Measurements from ENCODE around the gene KIAA1671.

Gene KIAA1671

DNA sequence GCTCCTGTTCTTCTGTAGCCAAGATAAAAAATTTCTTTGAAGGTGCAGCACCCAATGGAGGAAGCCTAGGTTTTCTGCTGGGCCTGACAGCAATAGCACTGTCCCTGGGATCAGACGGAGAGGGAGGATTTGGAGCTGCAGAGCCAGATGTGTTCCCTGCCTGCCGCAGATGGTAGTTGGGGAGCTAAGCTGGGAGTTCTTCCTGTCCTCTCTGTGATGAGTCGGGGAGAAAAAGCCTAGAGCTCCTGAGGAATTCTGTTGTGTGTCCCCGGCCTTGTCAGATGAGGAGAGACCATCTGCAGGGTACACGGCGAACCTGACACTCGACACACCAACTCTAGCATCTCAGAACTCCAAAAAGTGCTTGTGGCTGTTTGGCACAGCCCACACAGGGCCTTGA is 143.4 kb downstream of the KIAA1671 start:
- H3K4me1 ChIP-seq (ENCODE audit: control insufficient read depth, insufficient read depth, low read length) = peaks cover 2% of the 10 kb centered on the region
- no peak overlapping the region for H3K9ac ChIP-seq (ENCODE audit: low read depth, low read length)
- H3K4me3 ChIP-seq (ENCODE audit: low read depth, low read length) = no peak overlapping the region
- H3K9me3 ChIP-seq (ENCODE audit: control insufficient read depth, insufficient read depth, low read length) = no peaks in the 10 kb centered on the region
- no peaks in the 10 kb centered on the region for H3K36me3 ChIP-seq (ENCODE audit: control insufficient read depth, insufficient read depth, low read length)
- H3K27me3 ChIP-seq (ENCODE audit: control insufficient read depth, insufficient read depth, low read length) = no peaks in the 10 kb centered on the region

- Histone ChIP-seq H3K36me3 (ENCODE audit: control insufficient read depth, insufficient read depth, low read length) (no peaks in the 10 kb centered on the region), H3K4me1 (ENCODE audit: control insufficient read depth, insufficient read depth, low read length) (peaks cover 2% of the 10 kb centered on the region), H3K4me3 (ENCODE audit: low read depth, low read length) (no peak overlapping the region), H3K9me3 (ENCODE audit: control insufficient read depth, insufficient read depth, low read length) (no peaks in the 10 kb centered on the region), H3K27me3 (ENCODE audit: control insufficient read depth, insufficient read depth, low read length) (no peaks in the 10 kb centered on the region), H3K9ac (ENCODE audit: low read depth, low read length) (no peak overlapping the region)
Observed at GRCh38 chr22:25096638-25097405, 144.3 kb downstream of the KIAA1671 start.

GRCh38 chr22:25098445-25099081 is 146.0 kb downstream of the KIAA1671 start:
- H3K4me1 ChIP-seq (ENCODE audit: control insufficient read depth, insufficient read depth, low read length) = peaks cover 2% of the 10 kb centered on the region
- no peaks in the 10 kb centered on the region for H3K27me3 ChIP-seq (ENCODE audit: control insufficient read depth, insufficient read depth, low read length)
- H3K9ac ChIP-seq (ENCODE audit: low read depth, low read length) = no peak overlapping the region
- no peak overlapping the region for H3K4me3 ChIP-seq (ENCODE audit: low read depth, low read length)
- H3K36me3 ChIP-seq (ENCODE audit: control insufficient read depth, insufficient read depth, low read length) = no peaks in the 10 kb centered on the region
- H3K9me3 ChIP-seq (ENCODE audit: control insufficient read depth, insufficient read depth, low read length) = no peaks in the 10 kb centered on the region

DNA sequence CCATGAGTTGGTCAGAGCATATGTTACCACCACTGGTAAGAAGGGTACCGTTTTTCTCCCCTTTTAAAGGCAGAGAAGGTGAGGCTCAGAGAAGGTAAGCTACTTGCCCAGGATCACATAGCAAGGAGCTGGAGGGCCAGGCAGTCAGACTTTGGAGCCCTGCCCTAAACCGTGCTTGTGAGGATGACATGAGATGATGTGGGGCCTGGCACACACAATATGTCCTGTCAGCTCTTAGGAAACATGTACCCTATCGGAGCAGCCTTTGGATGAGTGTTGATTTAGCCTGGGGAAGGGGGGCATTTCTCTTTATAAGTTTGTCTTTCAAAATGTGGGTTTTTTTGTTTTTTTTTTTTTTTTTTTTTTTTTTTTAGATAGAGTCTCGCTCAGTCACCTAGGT is 146.7 kb downstream of the KIAA1671 start:
- H3K4me3 ChIP-seq (ENCODE audit: low read depth, low read length) = no peak overlapping the region
- peaks cover 2% of the 10 kb centered on the region for H3K4me1 ChIP-seq (ENCODE audit: control insufficient read depth, insufficient read depth, low read length)
- no peaks in the 10 kb centered on the region for H3K27me3 ChIP-seq (ENCODE audit: control insufficient read depth, insufficient read depth, low read length)
- no peaks in the 10 kb centered on the region for H3K36me3 ChIP-seq (ENCODE audit: control insufficient read depth, insufficient read depth, low read length)
- no peak overlapping the region for H3K9ac ChIP-seq (ENCODE audit: low read depth, low read length)
- no peaks in the 10 kb centered on the region for H3K9me3 ChIP-seq (ENCODE audit: control insufficient read depth, insufficient read depth, low read length)

DNA sequence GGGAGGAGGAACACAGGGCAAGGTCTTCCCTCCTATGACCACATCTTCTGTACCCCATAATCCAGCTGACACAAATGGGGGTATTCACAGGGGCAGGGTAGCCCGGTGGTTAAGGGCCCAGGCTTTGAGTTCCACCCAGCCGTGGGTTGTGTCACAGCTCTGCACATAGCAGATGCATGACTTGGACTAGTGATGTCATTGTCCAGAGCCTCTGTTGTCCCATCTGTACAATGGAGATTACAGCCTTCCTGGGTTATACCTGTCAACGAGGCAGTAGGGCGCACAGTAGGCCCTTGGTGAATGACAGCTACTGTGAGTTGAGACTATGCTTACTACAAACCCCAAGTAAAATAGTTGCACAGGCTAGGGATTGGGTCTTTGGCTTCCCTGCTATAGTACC is 147.9 kb downstream of the KIAA1671 start:
- Histone ChIP-seq H3K9ac (ENCODE audit: low read depth, low read length) (no peak overlapping the region), H3K36me3 (ENCODE audit: control insufficient read depth, insufficient read depth, low read length) (no peaks in the 10 kb centered on the region), H3K4me1 (ENCODE audit: control insufficient read depth, insufficient read depth, low read length) (peaks cover 2% of the 10 kb centered on the region), H3K9me3 (ENCODE audit: control insufficient read depth, insufficient read depth, low read length) (no peaks in the 10 kb centered on the region), H3K27me3 (ENCODE audit: control insufficient read depth, insufficient read depth, low read length) (no peaks in the 10 kb centered on the region), H3K4me3 (ENCODE audit: low read depth, low read length) (no peak overlapping the region)

- Histone ChIP-seq H3K4me3 (ENCODE audit: low read depth, low read length) (no peak overlapping the region), H3K9ac (ENCODE audit: low read depth, low read length) (no peak overlapping the region), H3K36me3 (ENCODE audit: control insufficient read depth, insufficient read depth, low read length) (no peaks in the 10 kb centered on the region), H3K9me3 (ENCODE audit: control insufficient read depth, insufficient read depth, low read length) (no peaks in the 10 kb centered on the region), H3K27me3 (ENCODE audit: control insufficient read depth, insufficient read depth, low read length) (no peaks in the 10 kb centered on the region), H3K4me1 (ENCODE audit: control insufficient read depth, insufficient read depth, low read length) (peaks cover 2% of the 10 kb centered on the region)
Observed at GRCh38 chr22:25100948-25101347, 148.4 kb downstream of the KIAA1671 start.

GRCh38 chr22:25101501-25101900 is 149.0 kb downstream of the KIAA1671 start:
- Histone ChIP-seq H3K27me3 (ENCODE audit: control insufficient read depth, insufficient read depth, low read length) (no peaks in the 10 kb centered on the region), H3K9me3 (ENCODE audit: control insufficient read depth, insufficient read depth, low read length) (no peaks in the 10 kb centered on the region), H3K9ac (ENCODE audit: low read depth, low read length) (no peak overlapping the region), H3K36me3 (ENCODE audit: control insufficient read depth, insufficient read depth, low read length) (no peaks in the 10 kb centered on the region), H3K4me3 (ENCODE audit: low read depth, low read length) (no peak overlapping the region), H3K4me1 (ENCODE audit: control insufficient read depth, insufficient read depth, low read length) (peaks cover 2% of the 10 kb centered on the region)

GRCh38 chr22:25101986-25102385 is 149.5 kb downstream of the KIAA1671 start:
- H3K4me3 ChIP-seq (ENCODE audit: low read depth, low read length) = no peak overlapping the region
- H3K36me3 ChIP-seq (ENCODE audit: control insufficient read depth, insufficient read depth, low read length) = no peaks in the 10 kb centered on the region
- H3K4me1 ChIP-seq (ENCODE audit: control insufficient read depth, insufficient read depth, low read length) = peaks cover 2% of the 10 kb centered on the region
- no peaks in the 10 kb centered on the region for H3K9me3 ChIP-seq (ENCODE audit: control insufficient read depth, insufficient read depth, low read length)
- no peaks in the 10 kb centered on the region for H3K27me3 ChIP-seq (ENCODE audit: control insufficient read depth, insufficient read depth, low read length)
- no peak overlapping the region for H3K9ac ChIP-seq (ENCODE audit: low read depth, low read length)

DNA sequence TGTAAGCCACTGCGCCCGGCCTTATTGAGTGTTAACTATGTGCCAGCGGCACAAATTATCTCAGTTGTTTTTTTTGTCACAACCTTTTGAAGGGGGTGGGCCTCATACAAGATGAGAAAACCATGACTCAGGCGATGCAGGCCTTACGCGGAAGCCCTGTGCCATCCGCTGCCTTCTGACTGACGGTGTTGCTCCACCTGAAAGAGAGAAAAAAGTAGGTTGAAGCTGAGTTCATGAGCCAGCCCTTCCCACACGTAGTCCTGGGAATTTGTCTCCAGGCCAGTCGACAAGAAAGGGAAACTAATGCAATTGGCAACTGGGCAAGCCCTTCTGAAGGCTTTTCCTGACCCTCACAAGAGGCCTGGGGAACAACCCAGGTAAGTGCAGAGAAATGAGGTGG is 150.2 kb downstream of the KIAA1671 start:
- H3K4me1 ChIP-seq (ENCODE audit: control insufficient read depth, insufficient read depth, low read length) = peaks cover 2% of the 10 kb centered on the region
- H3K9me3 ChIP-seq (ENCODE audit: control insufficient read depth, insufficient read depth, low read length) = no peaks in the 10 kb centered on the region
- no peak overlapping the region for H3K9ac ChIP-seq (ENCODE audit: low read depth, low read length)
- H3K36me3 ChIP-seq (ENCODE audit: control insufficient read depth, insufficient read depth, low read length) = no peaks in the 10 kb centered on the region
- no peak overlapping the region for H3K4me3 ChIP-seq (ENCODE audit: low read depth, low read length)
- H3K27me3 ChIP-seq (ENCODE audit: control insufficient read depth, insufficient read depth, low read length) = no peaks in the 10 kb centered on the region

GRCh38 chr22:25104367-25104766 is 151.9 kb downstream of the KIAA1671 start:
- Histone ChIP-seq H3K4me1 (ENCODE audit: control insufficient read depth, insufficient read depth, low read length) (no peaks in the 10 kb centered on the region), H3K36me3 (ENCODE audit: control insufficient read depth, insufficient read depth, low read length) (no peaks in the 10 kb centered on the region), H3K4me3 (ENCODE audit: low read depth, low read length) (no peak overlapping the region), H3K9ac (ENCODE audit: low read depth, low read length) (no peak overlapping the region), H3K27me3 (ENCODE audit: control insufficient read depth, insufficient read depth, low read length) (no peaks in the 10 kb centered on the region), H3K9me3 (ENCODE audit: control insufficient read depth, insufficient read depth, low read length) (no peaks in the 10 kb centered on the region)

DNA sequence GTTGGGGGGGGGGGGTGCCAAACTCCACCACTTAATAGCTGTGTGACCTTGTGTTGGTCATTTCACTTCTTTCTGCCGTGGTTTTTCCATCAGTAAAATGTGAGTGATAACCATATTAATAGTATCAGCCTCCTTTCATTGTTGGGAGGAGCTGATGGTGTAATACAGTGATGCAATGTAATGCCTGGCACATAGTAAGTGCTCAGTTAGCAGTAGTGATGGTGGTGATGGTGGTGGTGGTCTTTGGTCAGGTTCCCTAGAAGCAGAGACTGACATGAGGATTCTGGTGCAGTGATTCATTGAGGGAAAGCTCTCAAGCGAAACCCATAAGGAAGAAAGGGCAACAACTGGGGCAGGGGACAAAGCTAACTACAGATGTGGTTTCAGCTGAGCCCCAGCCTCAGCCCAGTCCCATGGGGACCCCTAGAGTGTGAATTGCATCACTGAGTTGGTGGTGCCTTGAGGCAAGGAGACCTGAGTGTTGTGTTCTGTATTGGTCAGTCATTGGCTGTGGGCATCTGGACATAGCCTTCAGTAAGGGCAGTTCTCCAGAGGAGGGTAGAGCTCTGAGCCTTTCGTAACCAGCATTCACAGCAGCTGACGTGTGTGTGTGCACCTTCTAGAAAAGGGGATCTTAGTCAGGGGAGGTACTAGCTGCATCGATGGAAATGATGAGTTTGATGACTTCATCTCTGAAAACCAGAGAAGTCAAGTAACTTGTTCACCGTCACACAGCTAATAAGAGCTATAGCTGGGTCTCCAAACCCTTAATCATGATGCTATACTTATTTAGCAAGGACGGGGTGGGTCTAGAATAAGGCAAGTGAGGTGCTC is 153.5 kb downstream of the KIAA1671 start:
- Histone ChIP-seq H3K4me1 (ENCODE audit: control insufficient read depth, insufficient read depth, low read length) (no peaks in the 10 kb centered on the region), H3K36me3 (ENCODE audit: control insufficient read depth, insufficient read depth, low read length) (no peaks in the 10 kb centered on the region), H3K27me3 (ENCODE audit: control insufficient read depth, insufficient read depth, low read length) (no peaks in the 10 kb centered on the region), H3K9me3 (ENCODE audit: control insufficient read depth, insufficient read depth, low read length) (no peaks in the 10 kb centered on the region), H3K9ac (ENCODE audit: low read depth, low read length) (no peak overlapping the region), H3K4me3 (ENCODE audit: low read depth, low read length) (no peak overlapping the region)
